Measurements from ENCODE around the gene PPFIA3. TPM values are rescaled to one million over a fixed set of nuclear protein-coding genes. Genes with fewer than 3 reads are reported as not detected.

The PPFIA3 gene
- total and polyA plus RNA-seq, 2 of the 8 experiments (the other 6 are each of a cell fraction or from before 2014, with no cell fraction given), result 15.9 to 25.3 TPM

DNA sequence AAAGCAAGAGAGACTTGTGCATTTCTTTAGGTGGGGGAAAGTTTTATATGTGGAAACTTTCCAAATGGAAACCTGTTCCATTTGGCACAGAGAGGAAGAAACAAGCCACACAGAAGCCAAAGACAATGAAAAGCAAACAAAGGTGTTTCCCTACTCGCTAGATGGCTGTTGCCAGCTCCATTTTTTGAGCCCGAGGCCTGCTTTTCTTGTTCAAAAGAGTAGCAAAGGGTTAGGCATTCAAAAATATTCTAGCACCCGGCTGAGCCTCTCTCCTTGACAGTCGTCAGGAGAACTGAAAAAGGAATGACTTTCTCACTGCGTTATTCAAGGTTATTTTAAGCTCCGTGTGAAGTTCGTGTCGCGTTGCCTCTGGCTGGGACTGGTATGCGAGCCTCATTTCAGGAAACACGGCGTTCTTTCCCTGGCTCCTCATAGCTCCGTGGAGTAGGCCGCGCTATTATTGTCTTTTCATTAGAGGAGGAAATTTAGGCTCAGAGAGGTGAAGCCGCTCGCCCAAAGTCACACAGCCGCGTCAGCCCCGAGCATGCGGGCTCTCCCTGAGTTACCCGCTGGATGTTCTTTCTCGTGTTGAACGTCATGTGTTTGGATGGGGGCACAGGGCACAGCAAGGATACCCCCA lies 45.9 kb downstream of the PPFIA3 start:
- no peak overlapping the region for H3K27ac ChIP-seq (ENCODE audit: low read depth, low read length)
- 65% methylated on average over 24 of the region's 24 CpGs; no CpG with 5 or more reads in 1 of the 2 experiments for WGBS, 2 experiments (ENCODE audit: extremely low coverage in 1 of 2, insufficient coverage in 1 of 2, insufficient read length in 1 of 2, insufficient replicate concordance in 2 of 2, low coverage in 1 of 2, low lambda C conversion rate in 2 of 2, missing lambda C conversion rate in 1 of 2)

More for the DNA sequence above, 45.9 kb downstream of the PPFIA3 start:
- H4K5ac ChIP-seq (ENCODE audit: insufficient read length, low read depth, low read length), result no peak overlapping the region
- DNase-seq (ENCODE audit: low read depth in 1 of 2, low spot score in 2 of 2), result no peak
- 0 out of 2 replicates have a peak overlapping the region, but pooled peaks have one; percentile 80 for H2BK20ac ChIP-seq (ENCODE audit: low read length)
- TF ChIP-seq JUN (IDR thresholded peaks at IDR 0.05; ENCODE audit: low read depth, low read length) (no peak), KDM1A (IDR thresholded peaks at IDR 0.05; ENCODE audit: borderline replicate concordance, low read length) (peak; percentile 73; the same call in 1 of the 2 replicates), SAP30 (IDR thresholded peaks at IDR 0.05; ENCODE audit: insufficient read depth, insufficient replicate concordance, low read length) (no peak), RAD21 (IDR thresholded peaks at IDR 0.05 in 1 of 2, conservative IDR thresholded peaks at IDR 0.05 in 1 of 2; ENCODE audit: low read depth in 2 of 2, low read length in 2 of 2) (no peak), HDAC2 (IDR thresholded peaks at IDR 0.05; ENCODE audit: borderline replicate concordance in 1 of 2, low read depth in 2 of 2, low read length in 2 of 2) (0 out of 4 replicates have a peak, but pooled peaks of 1 of the 2 experiments have one; percentile 66), SIX5 (IDR thresholded peaks at IDR 0.05; ENCODE audit: low read depth, low read length) (no peak), E2F6 (IDR thresholded peaks at IDR 0.05) (no peak)
- H2AK5ac ChIP-seq (ENCODE audit: low read depth, low read length), result no peak overlapping the region
- no peak overlapping the region for H3K23ac ChIP-seq (ENCODE audit: insufficient read length)
- no peaks in the 10 kb centered on the region for H3K79me1 ChIP-seq (ENCODE audit: low read depth, low read length)
- no peaks in the 10 kb centered on the region for H3K79me2 ChIP-seq (ENCODE audit: control insufficient read depth in 1 of 2, insufficient read depth in 2 of 2, low read length in 2 of 2)
- H3K4me3 ChIP-seq (ENCODE audit: extremely low read depth in 1 of 4, insufficient read depth in 2 of 4, low read depth in 3 of 4, low read length in 4 of 4), result peak overlapping the region in 3 of 4 experiments; percentile 42 to 62 (median 45); a peak in 5 of 8 replicates
- no peaks in the 10 kb centered on the region for H3K9me3 ChIP-seq (ENCODE audit: insufficient read depth in 2 of 2, low read depth in 1 of 2, low read length in 1 of 2)
- peak overlapping the region; percentile 56 to 93 for H3K4me2 ChIP-seq (ENCODE audit: insufficient read depth in 1 of 2, low read depth in 2 of 2, low read length in 2 of 2)
- no peak overlapping the region for H3K4ac ChIP-seq (replicated peaks; ENCODE audit: insufficient read length, low read depth, low read length)
- ChIA-PET POLR2A (ENCODE audit: partially characterized antibody) (interaction anchor here (0.5 to 1.6 kb wide), 4 partner anchors 11 to 224 kb away, joined by 3 to 4 read pairs (median 4); no protein-coding TSS in a partner anchor), CTCF (ENCODE audit: partially characterized antibody) (interaction anchor here (0.7 to 3.6 kb wide), 10 partner anchors 11 to 67 kb away, joined by 3 to 15 read pairs (median 6); no protein-coding TSS in a partner anchor)
- peaks cover 0 to 5% (median 2%) of the 10 kb centered on the region in 4 experiments; a peak in 3 of 7 replicates for H3K27me3 ChIP-seq (replicated peaks in 1 of 4; ENCODE audit: control insufficient read depth in 3 of 4, extremely low read depth in 1 of 4, insufficient read depth in 3 of 4, low read length in 3 of 4)
- H3K9ac ChIP-seq (replicated peaks in 1 of 4; ENCODE audit: extremely low read depth in 1 of 4, low read depth in 3 of 4, low read length in 3 of 4), result no peak overlapping the region
- no peak overlapping the region for H2AFZ ChIP-seq (ENCODE audit: low read length)
- no peak overlapping the region for H2BK15ac ChIP-seq (ENCODE audit: low read length)
- H3K56ac ChIP-seq (replicated peaks; ENCODE audit: insufficient read length, low read depth, low read length), result no peak overlapping the region
- peak; percentile 24 for FAIRE-seq
- H4K20me1 ChIP-seq (replicated peaks in 1 of 2; ENCODE audit: control insufficient read depth in 1 of 2, insufficient read depth in 2 of 2, low read length in 2 of 2), result no peaks in the 10 kb centered on the region
- no peak overlapping the region for H2BK120ac ChIP-seq (replicated peaks; ENCODE audit: low read depth, low read length)
- H2BK5ac ChIP-seq (ENCODE audit: low read depth, low read length), result no peak overlapping the region
- H4K91ac ChIP-seq (replicated peaks; ENCODE audit: insufficient read length, low read length), result peak overlapping the region; percentile 73
- H3K23me2 ChIP-seq (ENCODE audit: low read depth, low read length), result peaks cover 1% of the 10 kb centered on the region; the same call in 1 of the 2 replicates
- H3K36me3 ChIP-seq (ENCODE audit: control insufficient read depth in 2 of 4, insufficient read depth in 4 of 4, low read length in 3 of 4), result no peaks in the 10 kb centered on the region
- H4K8ac ChIP-seq (ENCODE audit: extremely low read depth, insufficient read depth, low read length), result peak overlapping the region; percentile 71; the same call in 1 of the 2 replicates
- no peak overlapping the region for H2BK12ac ChIP-seq (ENCODE audit: low read depth, low read length)
- no peak overlapping the region for H3K18ac ChIP-seq (ENCODE audit: extremely low read depth, low read length)
- peaks cover 0 to 12% (median 8%) of the 10 kb centered on the region in 4 experiments; a peak in 6 of 7 replicates for H3K4me1 ChIP-seq (replicated peaks in 1 of 4; ENCODE audit: control insufficient read depth in 3 of 4, insufficient read depth in 4 of 4, low read length in 3 of 4)
- no peak overlapping the region for H3K14ac ChIP-seq (ENCODE audit: insufficient read length)

Data from H1 (cell line).